ENCODE measurements around the gene ENTPD2.

GRCh38 chr9:137037483-137037882 lies 16.4 kb downstream of the ENTPD2 start:
- TF ChIP-seq POLR2A (IDR thresholded peaks at IDR 0.05) (no peak), CTCF (IDR thresholded peaks at IDR 0.05) (no peak), POLR2AphosphoS5 (IDR thresholded peaks at IDR 0.05) (no peak), EP300 (IDR thresholded peaks at IDR 0.05) (no peak)

All from upper lobe of left lung (tissue), 4 donors.